Skeletal muscle cell (primary cell): ENCODE results near the gene MMD2.

ENCODE experiments used
- DNase-seq: peaks from one replicate; pipeline ENCODE4 v3.0.0-alpha.2; 2010; ENCODE audit warnings: low read depth
- H3K4me3 ChIP-seq: 2 replicates; pipeline ENCODE4 v1.5.1; 2011; ENCODE audit warnings: low read depth, mild to moderate bottlenecking, control low read depth, low read length, moderate library complexity

Gene MMD2

GRCh38 chr7:4876586-4876985 is 82.4 kb downstream of the MMD2 start:
- DNase-seq: no peak
- no peak overlapping the region for H3K4me3 ChIP-seq

DNA sequence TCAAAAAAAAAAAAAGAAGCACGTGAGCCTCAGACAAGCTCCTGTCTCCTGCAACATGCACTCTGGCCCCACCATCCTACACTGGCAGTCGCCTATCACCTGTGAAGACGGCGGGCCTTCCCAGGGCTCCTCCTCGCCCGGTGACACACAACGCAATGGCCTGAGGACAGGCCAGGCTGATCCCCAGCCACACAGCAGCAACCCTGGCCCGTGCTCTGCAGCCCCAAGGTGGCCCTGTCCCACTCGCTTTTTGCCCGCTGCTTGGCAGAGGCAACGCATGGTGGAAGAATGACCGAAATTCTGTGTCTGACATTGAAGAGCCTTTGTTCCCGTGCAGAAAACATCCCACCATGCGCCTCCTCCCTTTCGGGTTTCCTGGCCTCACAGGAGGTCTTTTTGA is 83.6 kb downstream of the MMD2 start:
- no peak for DNase-seq
- no peak overlapping the region for H3K4me3 ChIP-seq

GRCh38 chr7:4873071-4873944 is 85.7 kb downstream of the MMD2 start:
- no peak for DNase-seq
- H3K4me3 ChIP-seq: no peak overlapping the region

DNA sequence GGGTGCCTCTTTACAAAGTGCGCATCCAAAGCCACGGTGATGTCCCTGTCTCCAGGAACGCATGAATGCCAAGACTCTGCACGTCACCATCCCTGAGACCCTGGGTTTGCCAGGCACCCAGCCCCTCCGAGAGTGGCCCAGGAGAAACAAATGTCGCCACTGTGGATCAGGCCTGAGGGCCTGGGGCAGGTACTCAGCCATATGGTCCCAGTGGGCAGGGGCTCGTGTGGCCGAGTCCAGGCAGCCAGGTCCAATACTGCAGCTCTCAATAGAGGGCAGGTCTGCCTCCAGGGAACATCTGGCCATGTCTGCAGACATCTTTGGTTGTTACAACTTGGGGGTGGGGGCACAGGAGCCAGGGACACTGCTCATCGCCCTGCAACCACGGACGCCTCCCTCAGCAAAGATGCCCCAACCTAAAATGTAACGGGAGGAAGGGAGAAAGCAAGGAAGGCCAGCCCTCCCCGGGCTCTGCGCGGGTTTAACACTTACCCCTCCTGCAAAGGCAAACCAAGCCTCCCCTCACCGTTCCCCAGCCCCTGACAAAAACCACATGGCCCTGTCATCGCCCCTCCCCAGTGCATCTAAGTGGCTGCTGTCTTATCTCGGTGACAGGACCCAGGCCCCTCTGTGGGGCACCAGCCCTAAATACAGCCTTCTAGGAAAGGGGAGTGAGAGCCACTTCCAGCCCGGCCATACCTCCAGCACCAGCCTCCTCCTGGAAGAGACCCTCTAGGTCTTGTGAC is 86.9 kb downstream of the MMD2 start:
- no peak for DNase-seq
- no peak overlapping the region for H3K4me3 ChIP-seq

DNA sequence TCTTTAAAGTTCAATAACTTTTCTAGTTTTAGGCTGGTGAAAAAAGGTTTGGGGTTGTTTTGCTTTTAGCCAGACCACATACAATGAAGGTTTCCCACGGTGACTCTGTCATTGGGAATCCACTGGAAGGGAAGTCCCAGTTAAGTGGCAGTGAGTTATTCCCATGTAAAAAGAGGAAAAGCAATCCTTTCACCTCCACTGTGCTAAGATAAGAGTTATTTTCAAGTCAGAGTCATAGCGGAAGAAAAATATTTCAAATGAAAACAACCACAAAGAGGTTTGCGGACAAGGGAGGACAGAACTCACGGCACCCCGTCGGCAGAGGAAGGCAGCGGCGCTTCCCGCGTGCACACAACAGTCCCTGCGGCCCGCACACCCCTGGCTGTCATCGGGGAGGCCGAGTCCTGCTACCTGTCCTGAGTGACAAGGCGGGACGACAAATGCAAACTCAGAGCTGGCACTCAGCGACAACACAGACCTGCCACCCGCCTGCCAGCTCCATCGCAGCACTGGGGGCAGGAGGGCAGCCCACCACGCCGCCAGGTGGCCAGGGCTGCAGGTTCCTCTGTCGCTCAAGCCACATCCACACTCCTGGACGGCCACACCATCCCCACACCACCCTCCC is 87.8 kb downstream of the MMD2 start:
- H3K4me3 ChIP-seq: no peak overlapping the region
- DNase-seq: no peak

- no peak overlapping the region for H3K4me3 ChIP-seq
- no peak for DNase-seq
Observed at GRCh38 chr7:4868493-4868892, 90.5 kb downstream of the MMD2 start.

DNA sequence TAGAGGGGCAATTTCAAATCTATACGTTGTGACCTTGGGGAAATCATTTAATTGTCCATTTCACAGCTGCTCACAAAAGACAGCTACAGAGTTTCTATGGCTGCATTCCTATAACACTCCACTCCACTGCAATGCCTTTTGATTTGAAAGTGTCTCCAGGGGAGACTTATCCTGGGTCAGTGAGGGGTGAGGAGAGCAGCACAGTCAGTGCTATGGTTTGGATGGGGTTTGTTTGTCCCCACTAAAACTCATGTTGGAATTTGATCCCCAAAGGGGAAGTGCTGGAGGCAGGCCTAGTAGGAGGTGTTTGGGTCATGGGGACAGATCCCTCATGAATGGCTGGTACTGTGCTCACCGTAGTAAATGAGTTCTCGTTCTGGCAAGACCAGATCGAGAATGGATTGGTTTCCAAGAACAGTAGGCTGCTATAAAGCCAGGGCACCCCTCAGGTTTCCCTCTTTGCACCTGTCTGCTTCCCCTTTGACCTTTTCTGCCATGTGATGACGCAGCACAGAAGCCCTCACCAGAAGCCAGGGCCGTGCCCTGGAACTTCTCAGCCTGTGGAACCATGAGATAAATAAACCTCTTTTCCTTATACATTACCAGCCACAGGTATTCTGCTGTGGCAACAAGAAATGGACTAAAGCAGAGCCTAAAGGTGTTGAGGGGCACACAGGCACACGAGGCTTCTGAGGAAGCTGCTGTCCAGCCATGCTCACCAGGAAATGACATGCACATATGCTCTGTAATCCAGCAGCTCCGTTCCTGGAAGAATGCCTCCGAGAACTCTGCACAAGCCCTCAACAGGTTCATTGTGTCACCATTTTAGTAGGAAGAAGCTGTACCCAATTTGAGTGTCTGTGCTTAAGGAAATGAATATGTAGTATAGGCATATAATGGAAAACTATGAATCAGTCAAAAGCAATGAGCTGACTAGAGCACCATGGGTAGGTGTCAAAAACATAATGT is 92.2 kb downstream of the MMD2 start:
- DNase-seq: no peak
- no peak overlapping the region for H3K4me3 ChIP-seq

DNA sequence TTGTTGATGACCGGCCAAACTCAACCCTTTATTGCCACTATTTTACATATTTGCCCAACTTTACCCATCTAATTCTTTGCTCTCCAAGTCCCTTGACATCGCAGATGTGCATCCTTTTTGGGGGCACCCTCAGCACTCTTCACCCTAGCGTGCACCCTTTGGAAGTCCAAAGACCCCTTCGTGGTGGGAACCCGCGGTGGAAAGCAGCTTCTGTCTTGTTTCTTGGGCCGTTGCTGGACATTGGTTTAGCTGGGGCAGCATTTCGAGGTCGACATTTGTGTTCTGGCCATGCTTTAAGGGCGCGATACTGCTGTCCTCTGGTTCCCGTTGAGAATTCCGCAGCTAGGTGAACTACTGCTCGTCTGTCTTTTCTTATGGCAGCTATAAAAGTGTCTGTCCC is 96.8 kb downstream of the MMD2 start:
- no peak for DNase-seq
- H3K4me3 ChIP-seq: peak overlapping the region; percentile 33

DNA sequence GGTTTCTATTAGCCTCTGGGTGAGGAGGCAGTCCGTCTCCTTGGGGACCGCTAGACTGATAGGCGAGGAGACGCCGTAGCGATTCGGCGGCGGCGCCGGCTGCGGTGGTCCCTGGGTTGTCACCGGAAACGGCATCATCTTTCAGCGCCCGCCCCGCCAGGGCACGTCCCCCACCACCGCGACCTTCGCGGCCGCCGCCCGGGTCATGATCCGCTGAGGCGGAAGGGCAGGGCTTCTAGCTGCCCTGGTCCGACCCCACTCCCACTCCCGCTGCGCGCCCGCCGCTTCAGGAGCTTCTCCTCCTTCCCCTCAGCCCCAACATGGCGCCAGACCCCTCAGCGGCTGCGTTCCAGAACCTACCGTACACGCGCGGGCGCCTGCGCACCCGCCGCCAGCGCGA is 97.3 kb downstream of the MMD2 start, which contains the start of gene PAPOLB:
Gene PAPOLB (minus strand): TSS at position 358 of the 400 bp plus-strand sequence. CDS start 220 bp downstream, at position 138.
- DNase-seq: no peak
- H3K4me3 ChIP-seq: peak within 1 kb of the TSS; percentile 33

DNA sequence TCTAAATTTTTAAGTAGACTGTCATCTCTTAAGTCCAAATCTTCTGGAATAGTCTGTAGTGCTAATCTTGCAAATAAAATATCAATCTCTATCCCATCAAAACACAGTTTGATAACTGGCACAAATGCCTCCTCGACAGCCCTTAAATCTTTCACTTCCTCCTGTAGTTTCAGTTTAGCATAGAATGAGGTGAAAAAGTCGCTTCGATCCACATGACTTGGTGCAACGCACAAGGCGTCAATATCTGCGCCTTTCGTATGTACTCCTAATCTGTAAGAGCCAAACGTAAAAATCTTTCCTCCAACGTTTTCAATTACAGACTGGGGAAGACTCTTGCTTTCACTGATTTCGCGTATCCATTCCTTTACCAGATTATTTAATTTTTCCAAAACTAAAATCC is 97.8 kb downstream of the MMD2 start:
- peak overlapping the region; percentile 33 for H3K4me3 ChIP-seq
- no peak for DNase-seq

GRCh38 chr7:4857189-4857588 is 101.8 kb downstream of the MMD2 start:
- no peak overlapping the region for H3K4me3 ChIP-seq

DNA sequence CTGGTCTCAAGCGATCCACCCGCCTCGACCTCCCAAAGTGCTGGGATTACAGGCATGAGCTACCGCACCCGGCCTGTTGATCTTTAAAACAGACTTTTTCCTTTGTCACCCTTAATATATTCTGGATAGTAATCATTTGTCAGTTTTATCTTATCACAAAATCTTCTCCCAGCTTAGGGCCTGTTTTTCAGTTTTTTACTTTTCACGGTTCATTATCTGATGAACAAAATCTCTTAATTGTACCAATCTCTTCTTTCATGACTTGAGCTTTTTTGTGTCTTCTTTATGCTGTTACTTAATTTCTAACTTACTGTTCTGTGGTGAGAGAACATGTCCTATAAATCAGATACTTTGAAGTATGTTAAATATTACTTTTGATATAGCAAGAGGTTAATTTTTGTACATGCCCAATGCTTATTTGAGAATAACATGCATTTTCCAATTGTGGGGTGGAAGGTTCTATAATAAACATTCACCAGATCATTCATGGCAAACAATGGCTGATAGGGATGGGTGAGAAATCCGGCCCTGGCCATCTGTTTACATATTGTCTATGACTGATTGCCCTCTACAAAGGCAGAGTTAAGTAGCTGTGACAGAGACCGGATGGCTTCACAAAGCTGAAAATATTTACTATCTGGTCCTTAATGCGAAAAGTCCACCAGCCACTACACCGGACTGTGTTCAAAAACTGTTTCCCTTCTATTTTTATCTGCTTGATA is 102.5 kb downstream of the MMD2 start:
- no peak overlapping the region for H3K4me3 ChIP-seq

More at GRCh38 chr7:4857189-4857588, 101.8 kb downstream of the MMD2 start:
- DNase-seq: no peak

More for the DNA sequence above, 102.5 kb downstream of the MMD2 start:
- no peak for DNase-seq
